ENCODE results near the gene SMOC1.

Gene SMOC1

GRCh38 chr14:70018230-70018629, 139.0 kb downstream of the SMOC1 start:
- TF ChIP-seq CTCF (IDR thresholded peaks at IDR 0.05; ENCODE audit: low read length, missing control alignments), result no peak
- peak; percentile 47 for DNase-seq (ENCODE audit: low read depth)
- no peak overlapping the region for H3K4me3 ChIP-seq (replicated peaks; ENCODE audit: low read depth, low read length)

- no peak overlapping the region for H3K4me3 ChIP-seq (replicated peaks; ENCODE audit: low read depth, low read length)
- no peak for TF ChIP-seq CTCF (IDR thresholded peaks at IDR 0.05; ENCODE audit: low read length, missing control alignments)
- DNase-seq (ENCODE audit: low read depth), result peak; percentile 17
Observed at GRCh38 chr14:70018713-70019211, 139.5 kb downstream of the SMOC1 start.

- H3K4me3 ChIP-seq (replicated peaks; ENCODE audit: low read depth, low read length), result no peak overlapping the region
- TF ChIP-seq CTCF (IDR thresholded peaks at IDR 0.05; ENCODE audit: low read length, missing control alignments), result no peak
- DNase-seq (ENCODE audit: low read depth), result no peak
Observed at GRCh38 chr14:70019695-70020094, 140.5 kb downstream of the SMOC1 start.

- DNase-seq (ENCODE audit: low read depth), result peak; percentile 24
- TF ChIP-seq CTCF (IDR thresholded peaks at IDR 0.05; ENCODE audit: low read length, missing control alignments), result no peak
- H3K4me3 ChIP-seq (replicated peaks; ENCODE audit: low read depth, low read length), result no peak overlapping the region
Observed at GRCh38 chr14:70020352-70021170, 141.3 kb downstream of the SMOC1 start.

- DNase-seq (ENCODE audit: low read depth), result no peak
- no peak for TF ChIP-seq CTCF (IDR thresholded peaks at IDR 0.05; ENCODE audit: low read length, missing control alignments)
Observed at GRCh38 chr14:70021548-70022220, 142.5 kb downstream of the SMOC1 start.

GRCh38 chr14:70022771-70023445, 143.7 kb downstream of the SMOC1 start:
- no peak for TF ChIP-seq CTCF (IDR thresholded peaks at IDR 0.05; ENCODE audit: low read length, missing control alignments)
- no peak for DNase-seq (ENCODE audit: low read depth)
- no peak overlapping the region for H3K4me3 ChIP-seq (replicated peaks; ENCODE audit: low read depth, low read length)

More at GRCh38 chr14:70021548-70022220, 142.5 kb downstream of the SMOC1 start:
- no peak overlapping the region for H3K4me3 ChIP-seq (replicated peaks; ENCODE audit: low read depth, low read length)

Measured in fibroblast of pulmonary artery (primary cell).